NB4 (cell line): ENCODE measurements around the gene FIBCD1.

Experiments
- MYC ChIP-seq: IDR thresholded peaks from 2 replicates; pipeline ENCODE4 v1.6.1; 2011; ENCODE audit warnings: low read depth, low read length
- POLR2A ChIP-seq: IDR thresholded peaks from 2 replicates; pipeline ENCODE4 v1.6.1; 2011; ENCODE audit warnings: mild to moderate bottlenecking; ENCODE audit not compliant: insufficient read length; ENCODE audit errors: extremely low read depth
- TF ChIP-seq, protein P1 (sequence below): IDR thresholded peaks from one replicate; pipeline ENCODE4 v1.5.1; 2012; ENCODE audit warnings: low read depth, low read length
- TF ChIP-seq, protein P2 (sequence below): IDR thresholded peaks from 2 replicates; pipeline ENCODE4 v1.6.1; 2011; ENCODE audit warnings: low read depth, low read length

DNA sequence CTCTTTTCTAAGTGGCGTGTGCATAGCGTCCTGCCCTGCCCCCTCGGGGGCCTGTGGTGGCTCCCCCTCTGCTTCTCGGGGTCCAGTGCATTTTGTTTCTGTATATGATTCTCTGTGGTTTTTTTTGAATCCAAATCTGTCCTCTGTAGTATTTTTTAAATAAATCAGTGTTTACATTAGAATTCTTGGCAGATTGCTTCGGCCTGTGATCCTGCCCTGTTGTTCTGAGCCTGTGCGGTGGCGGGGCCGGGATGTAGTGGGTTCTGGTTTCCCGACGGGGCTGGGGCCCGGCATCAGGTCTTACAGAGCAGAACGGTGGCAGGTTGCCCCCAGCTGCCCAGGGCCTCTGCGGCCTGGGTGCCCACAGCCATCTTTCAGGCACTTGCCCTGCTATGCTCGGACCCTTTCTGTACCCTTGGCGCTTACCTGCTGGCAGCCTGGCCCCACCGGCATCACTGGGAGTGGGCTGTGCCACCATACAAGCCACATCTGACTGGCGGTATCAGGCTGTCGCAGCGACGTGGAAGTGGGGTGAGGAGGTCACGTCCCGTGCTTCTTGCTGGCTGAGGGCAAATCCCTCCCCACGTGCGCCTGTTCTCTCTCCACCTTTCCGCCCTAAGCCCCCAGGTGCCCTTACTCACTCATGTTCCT, 51.4 kb downstream of the FIBCD1 start:
- TF ChIP-seq, protein P1, sequence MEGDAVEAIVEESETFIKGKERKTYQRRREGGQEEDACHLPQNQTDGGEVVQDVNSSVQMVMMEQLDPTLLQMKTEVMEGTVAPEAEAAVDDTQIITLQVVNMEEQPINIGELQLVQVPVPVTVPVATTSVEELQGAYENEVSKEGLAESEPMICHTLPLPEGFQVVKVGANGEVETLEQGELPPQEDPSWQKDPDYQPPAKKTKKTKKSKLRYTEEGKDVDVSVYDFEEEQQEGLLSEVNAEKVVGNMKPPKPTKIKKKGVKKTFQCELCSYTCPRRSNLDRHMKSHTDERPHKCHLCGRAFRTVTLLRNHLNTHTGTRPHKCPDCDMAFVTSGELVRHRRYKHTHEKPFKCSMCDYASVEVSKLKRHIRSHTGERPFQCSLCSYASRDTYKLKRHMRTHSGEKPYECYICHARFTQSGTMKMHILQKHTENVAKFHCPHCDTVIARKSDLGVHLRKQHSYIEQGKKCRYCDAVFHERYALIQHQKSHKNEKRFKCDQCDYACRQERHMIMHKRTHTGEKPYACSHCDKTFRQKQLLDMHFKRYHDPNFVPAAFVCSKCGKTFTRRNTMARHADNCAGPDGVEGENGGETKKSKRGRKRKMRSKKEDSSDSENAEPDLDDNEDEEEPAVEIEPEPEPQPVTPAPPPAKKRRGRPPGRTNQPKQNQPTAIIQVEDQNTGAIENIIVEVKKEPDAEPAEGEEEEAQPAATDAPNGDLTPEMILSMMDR = no peak
- TF ChIP-seq MYC (no peak), POLR2A (no peak)
- TF ChIP-seq, protein P2, sequence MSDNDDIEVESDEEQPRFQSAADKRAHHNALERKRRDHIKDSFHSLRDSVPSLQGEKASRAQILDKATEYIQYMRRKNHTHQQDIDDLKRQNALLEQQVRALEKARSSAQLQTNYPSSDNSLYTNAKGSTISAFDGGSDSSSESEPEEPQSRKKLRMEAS = no peak
